Mesothelial cell of epicardium (in vitro differentiated cells): ENCODE measurements around the gene GVQW3. TPM values are rescaled to one million over a fixed set of nuclear protein-coding genes. Genes with fewer than 3 reads are reported as not detected.
A peak's percentile ranks its signal among the peaks of the same experiment; 100 is the strongest.

Experiments used
- DNase-seq, 2 experiments: peaks; one replicate each; pipeline ENCODE4 v3.0.0; 2021; ENCODE audit warnings: low spot score in 2 of 2; ENCODE audit not compliant: unreplicated experiment in 2 of 2
- H3K27ac Mint-ChIP-seq: 2 replicates; pipeline ENCODE4 v1.8.0; 2021; ENCODE audit warnings: mixed read lengths
- H3K27me3 Mint-ChIP-seq: 2 replicates; pipeline ENCODE4 v1.8.0; 2021; ENCODE audit warnings: low read depth, mixed read lengths
- H3K36me3 Mint-ChIP-seq: 2 replicates; pipeline ENCODE4 v1.8.0; 2021; ENCODE audit warnings: mixed read lengths
- H3K4me1 Mint-ChIP-seq: 2 replicates; pipeline ENCODE4 v1.8.0; 2021; ENCODE audit warnings: mixed read lengths
- H3K4me3 Mint-ChIP-seq: 2 replicates; pipeline ENCODE4 v1.8.0; 2021; ENCODE audit warnings: mild to moderate bottlenecking, moderate library complexity, mixed read lengths
- H3K9me3 Mint-ChIP-seq: 2 replicates; pipeline ENCODE4 v1.8.0; 2021; ENCODE audit warnings: mixed read lengths
- CTCF ChIP-seq: fragments of 200-600 bp; sonication (generic); IDR thresholded peaks from one replicate; pipeline ENCODE4 v1.5.0; 2021; ENCODE audit warnings: antibody characterized with exemption; ENCODE audit not compliant: unreplicated experiment
- total RNA-seq: library from RNA; stranded (reverse); gene quantifications from 3 replicates; pipeline ENCODE4 v1.2.1, GENCODE V29; 2021

GVQW3 gene
- total RNA-seq, 1 donor from 2014 or later, result 11.4 TPM

GRCh38 chr11:76453248-76453647 is 72.1 kb downstream of the GVQW3 start:
- Mint-ChIP-seq H3K9me3 (no peaks in the 10 kb centered on the region), H3K4me3 (no peak overlapping the region), H3K27me3 (no peaks in the 10 kb centered on the region), H3K36me3 (peaks cover 14% of the 10 kb centered on the region), H3K4me1 (peaks cover 40% of the 10 kb centered on the region), H3K27ac (peak overlapping the region; percentile 92)
- no peak for TF ChIP-seq CTCF
- DNase-seq, result no peak

GRCh38 chr11:76455331-76455730 is 74.2 kb downstream of the GVQW3 start:
- no peaks in the 10 kb centered on the region for H3K27me3 Mint-ChIP-seq
- TF ChIP-seq CTCF, result no peak
- no peak for DNase-seq
- peak overlapping the region; percentile 97 for H3K27ac Mint-ChIP-seq
- peaks cover 17% of the 10 kb centered on the region for H3K36me3 Mint-ChIP-seq
- H3K4me3 Mint-ChIP-seq, result no peak overlapping the region
- H3K4me1 Mint-ChIP-seq, result peaks cover 43% of the 10 kb centered on the region
- no peaks in the 10 kb centered on the region for H3K9me3 Mint-ChIP-seq

- no peak for TF ChIP-seq CTCF
- Mint-ChIP-seq H3K27me3 (no peaks in the 10 kb centered on the region), H3K4me3 (no peak overlapping the region), H3K9me3 (no peaks in the 10 kb centered on the region), H3K4me1 (peaks cover 43% of the 10 kb centered on the region), H3K27ac (peak overlapping the region; percentile 97), H3K36me3 (peaks cover 17% of the 10 kb centered on the region)
- DNase-seq, result no peak
Observed at GRCh38 chr11:76455931-76456330, 74.8 kb downstream of the GVQW3 start.

- H3K9me3 Mint-ChIP-seq, result no peaks in the 10 kb centered on the region
- DNase-seq, result no peak
- H3K27me3 Mint-ChIP-seq, result no peaks in the 10 kb centered on the region
- peak overlapping the region; percentile 97 for H3K27ac Mint-ChIP-seq
- TF ChIP-seq CTCF, result no peak
- peaks cover 17% of the 10 kb centered on the region for H3K36me3 Mint-ChIP-seq
- no peak overlapping the region for H3K4me3 Mint-ChIP-seq
- peaks cover 43% of the 10 kb centered on the region for H3K4me1 Mint-ChIP-seq
Observed at GRCh38 chr11:76456571-76456970, 75.4 kb downstream of the GVQW3 start.

Other genes starting within 250 kb of the GVQW3 start
- 22.5 to 24.1 TPM (median 22.8 TPM) in 3 replicates for gene WNT11, start 174.8 kb upstream of the GVQW3 start, total RNA-seq
- 58.4 to 61.7 TPM (median 60.3 TPM) in 3 replicates for gene THAP12, start 191 bp upstream of the GVQW3 start, total RNA-seq
- gene EMSY, start 63.7 kb downstream of the GVQW3 start, total RNA-seq, result 47.3 to 47.5 TPM (median 47.5 TPM) in 3 replicates